Caco-2 (cell line): ENCODE data around the gene TCF20. TPM values are rescaled to one million over a fixed set of nuclear protein-coding genes. Genes with fewer than 3 reads are reported as not detected.

ENCODE experiments used
- BruUV-seq: library from RNA; stranded (reverse); fragments of 400-500 nt; replicated peaks from 2 replicates; lab custom pipeline; 2021; lab: Mats Ljungman, UMichigan
- CTCF ChIA-PET: fragments of 300-600 bp; sonication (Branson Sonifier 250); formaldehyde crosslinking; loops from one replicate; lab custom pipeline; 2022; ENCODE audit warnings: antibody characterized with exemption; lab: Charles Lee
- POLR2A ChIA-PET: fragments of 300-600 bp; sonication (Branson Sonifier 250); formaldehyde crosslinking; loops from one replicate; lab custom pipeline; 2022; ENCODE audit warnings: antibody characterized with exemption; lab: Charles Lee
- DNase-seq, 2 experiments: peaks; one replicate each; pipeline versions ENCODE4 v3.0.0 to v3.0.0-alpha.2; 2020 to 2022
- H3K27me3 ChIP-seq: replicated peaks from 2 replicates; pipeline ENCODE4 v1.6.0; 2011; ENCODE audit warnings: low read length; ENCODE audit not compliant: control insufficient read depth, insufficient read depth
- H3K36me3 ChIP-seq: 2 replicates; pipeline ENCODE4 v1.5.1; 2011; ENCODE audit warnings: low read length; ENCODE audit not compliant: control insufficient read depth, insufficient read depth
- H3K4me1 ChIP-seq: fragments of 250-450 bp; sonication (Bioruptor Pico); 2 replicates; pipeline ENCODE4 v1.5.1; 2020; ENCODE audit warnings: mild to moderate bottlenecking
- H3K4me3 ChIP-seq: 2 replicates; pipeline ENCODE4 v1.5.1; 2011; ENCODE audit warnings: low read depth, mild to moderate bottlenecking, control low read depth, low read length
- H3K9me3 ChIP-seq: fragments of 250-450 bp; sonication (Bioruptor Pico); 2 replicates; pipeline ENCODE4 v1.5.1; 2020; ENCODE audit warnings: mild to moderate bottlenecking, moderate library complexity
- H3K27ac Mint-ChIP-seq: one replicate; pipeline ENCODE4 v1.8.0; 2022; ENCODE audit warnings: mixed read lengths; ENCODE audit not compliant: unreplicated experiment
- H3K27me3 Mint-ChIP-seq: one replicate; pipeline ENCODE4 v1.8.0; 2022; ENCODE audit warnings: mixed read lengths; ENCODE audit not compliant: insufficient read depth, unreplicated experiment
- H3K36me3 Mint-ChIP-seq: one replicate; pipeline ENCODE4 v1.8.0; 2022; ENCODE audit warnings: mild to moderate bottlenecking, mixed read lengths; ENCODE audit not compliant: insufficient read depth, unreplicated experiment
- H3K4me1 Mint-ChIP-seq: one replicate; pipeline ENCODE4 v1.8.0; 2022; ENCODE audit warnings: low read depth, mixed read lengths; ENCODE audit not compliant: unreplicated experiment
- H3K4me3 Mint-ChIP-seq: one replicate; pipeline ENCODE4 v1.8.0; 2022; ENCODE audit warnings: mild to moderate bottlenecking, moderate library complexity, mixed read lengths; ENCODE audit not compliant: unreplicated experiment
- H3K9me3 Mint-ChIP-seq: one replicate; pipeline ENCODE4 v1.8.0; 2022; ENCODE audit warnings: mixed read lengths; ENCODE audit not compliant: unreplicated experiment
- intact Hi-C: fragments of 100-400 bp; cut with micrococcal nuclease; formaldehyde crosslinking; loops from one replicate; pipeline ENCODE4 v1.10.0; 2022; ENCODE audit not compliant: unreplicated experiment
- total RNA-seq: library from RNA; stranded (reverse); gene quantifications from 2 replicates; pipeline ENCODE4 v1.2.3, GENCODE V29; 2022
- TF ChIP-seq, protein P1 (sequence below), 2 experiments: fragments of 200-600 bp in 1 of 2; IDR thresholded peaks; 1 replicate in 1 of 2; 2 replicates in 1 of 2; pipeline versions ENCODE4 v1.5.1 to v1.8.0; 2011 to 2022; ENCODE audit warnings: antibody characterized with exemption in 1 of 2, control low read depth in 1 of 2, inconsistent platforms in 1 of 2, low read depth in 1 of 2, low read length in 1 of 2, mild to moderate bottlenecking in 1 of 2, moderate library complexity in 1 of 2; ENCODE audit not compliant: insufficient read depth in 1 of 2, severe bottlenecking in 1 of 2, unreplicated experiment in 1 of 2

Gene TCF20
- total RNA-seq, 1 experiment from 2014 or later, result 82.7 TPM

DNA sequence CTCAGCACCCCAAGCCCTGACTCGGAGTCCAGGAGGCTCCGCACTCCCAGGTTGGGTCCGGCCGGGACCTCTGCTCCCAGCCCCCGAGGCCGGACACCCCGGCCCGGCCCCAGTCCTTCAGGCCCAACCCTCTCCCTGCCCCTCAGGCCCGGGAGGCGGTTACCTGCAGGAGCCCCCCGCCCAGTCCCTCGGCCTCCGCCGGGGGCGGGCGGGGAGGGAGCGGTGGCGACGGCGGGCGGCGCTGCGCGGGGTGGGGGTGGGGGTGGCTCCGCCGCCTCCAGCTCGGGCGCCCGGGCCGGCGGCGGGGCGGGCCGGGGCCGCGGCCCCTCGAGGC lies 310 bp downstream of the TCF20 start:
- Mint-ChIP-seq H3K27ac (peak overlapping the region; percentile 79), H3K36me3 (peaks cover 48% of the 10 kb centered on the region), H3K4me3 (peak overlapping the region; percentile 95), H3K9me3 (no peaks in the 10 kb centered on the region), H3K4me1 (peaks cover 13% of the 10 kb centered on the region), H3K27me3 (no peaks in the 10 kb centered on the region)
- peak; percentile 76 to 82 for DNase-seq
- Histone ChIP-seq H3K9me3 (no peaks in the 10 kb centered on the region), H3K4me3 (peak overlapping the region; percentile 97), H3K36me3 (no peaks in the 10 kb centered on the region), H3K27me3 (no peaks in the 10 kb centered on the region), H3K4me1 (peaks cover 16% of the 10 kb centered on the region)
- intact Hi-C loops, result no loop called here
- BruUV-seq, result no TSS peak
- CTCF ChIA-PET, result no interaction called here
- TF ChIP-seq, protein P1, sequence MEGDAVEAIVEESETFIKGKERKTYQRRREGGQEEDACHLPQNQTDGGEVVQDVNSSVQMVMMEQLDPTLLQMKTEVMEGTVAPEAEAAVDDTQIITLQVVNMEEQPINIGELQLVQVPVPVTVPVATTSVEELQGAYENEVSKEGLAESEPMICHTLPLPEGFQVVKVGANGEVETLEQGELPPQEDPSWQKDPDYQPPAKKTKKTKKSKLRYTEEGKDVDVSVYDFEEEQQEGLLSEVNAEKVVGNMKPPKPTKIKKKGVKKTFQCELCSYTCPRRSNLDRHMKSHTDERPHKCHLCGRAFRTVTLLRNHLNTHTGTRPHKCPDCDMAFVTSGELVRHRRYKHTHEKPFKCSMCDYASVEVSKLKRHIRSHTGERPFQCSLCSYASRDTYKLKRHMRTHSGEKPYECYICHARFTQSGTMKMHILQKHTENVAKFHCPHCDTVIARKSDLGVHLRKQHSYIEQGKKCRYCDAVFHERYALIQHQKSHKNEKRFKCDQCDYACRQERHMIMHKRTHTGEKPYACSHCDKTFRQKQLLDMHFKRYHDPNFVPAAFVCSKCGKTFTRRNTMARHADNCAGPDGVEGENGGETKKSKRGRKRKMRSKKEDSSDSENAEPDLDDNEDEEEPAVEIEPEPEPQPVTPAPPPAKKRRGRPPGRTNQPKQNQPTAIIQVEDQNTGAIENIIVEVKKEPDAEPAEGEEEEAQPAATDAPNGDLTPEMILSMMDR (IDR thresholded peaks at IDR 0.05; ENCODE audit: insufficient read depth in 1 of 2, low read depth in 1 of 2, low read length in 1 of 2, severe bottlenecking in 1 of 2, unreplicated experiment in 1 of 2), result no peak
- POLR2A ChIA-PET, result interaction anchor here (0.5 to 1.1 kb wide), 2 partner anchors 42 to 99 kb away, joined by 4 read pairs; no protein-coding TSS in a partner anchor

DNA sequence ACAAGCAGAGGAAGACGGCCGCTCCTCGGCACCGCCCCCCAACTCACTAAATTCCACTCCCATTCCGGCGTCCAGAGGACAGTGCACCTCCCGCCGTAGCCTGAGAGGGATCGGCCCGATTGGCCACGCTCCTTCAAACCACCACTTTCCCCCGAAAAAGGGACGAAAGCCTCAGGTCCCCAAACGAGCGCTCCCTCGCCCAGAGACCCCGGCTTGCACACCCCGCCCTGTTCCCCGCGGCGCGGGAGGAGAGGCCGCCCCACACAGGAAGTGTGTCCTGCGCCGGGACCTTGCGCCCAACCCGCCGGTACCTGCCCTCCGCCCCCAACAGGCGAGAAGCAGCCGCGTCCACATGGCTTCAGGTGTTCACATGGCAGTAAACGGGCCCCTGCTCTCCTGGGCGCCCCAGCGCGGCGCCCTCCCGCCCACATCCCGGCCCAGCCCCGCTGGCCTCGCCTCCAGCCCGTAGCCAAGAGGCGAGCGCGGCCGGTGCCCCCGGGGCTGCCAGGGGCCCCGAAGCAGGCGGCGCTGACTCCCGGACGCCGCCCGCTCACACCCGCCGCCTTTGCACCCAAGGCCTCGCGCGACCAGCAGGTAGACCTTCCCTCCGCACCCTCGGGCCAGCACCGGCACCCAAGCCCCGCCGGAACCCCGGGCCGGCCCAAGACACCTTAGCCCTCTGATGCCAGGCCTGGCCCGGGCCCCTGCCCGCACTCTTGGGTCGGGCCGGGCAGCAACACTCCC lies 849 bp downstream of the TCF20 start:
- Mint-ChIP-seq H3K27ac (peak overlapping the region; percentile 79), H3K4me3 (peak overlapping the region; percentile 95), H3K9me3 (no peaks in the 10 kb centered on the region), H3K4me1 (peaks cover 16% of the 10 kb centered on the region), H3K36me3 (peaks cover 53% of the 10 kb centered on the region), H3K27me3 (no peaks in the 10 kb centered on the region)
- Histone ChIP-seq H3K27me3 (no peaks in the 10 kb centered on the region), H3K36me3 (no peaks in the 10 kb centered on the region), H3K4me1 (peaks cover 16% of the 10 kb centered on the region), H3K9me3 (no peaks in the 10 kb centered on the region), H3K4me3 (peak overlapping the region; percentile 97)
- intact Hi-C loops, result loop anchor here (1.0 to 10.0 kb wide), 2 partner anchors 100 to 175 kb away; partner anchors contain the start of gene NDUFA6
- no TSS peak for BruUV-seq
- POLR2A ChIA-PET, result no interaction called here
- CTCF ChIA-PET, result interaction anchor here (0.6 to 1.2 kb wide), 2 partner anchors 79 to 100 kb away, joined by 4 to 5 read pairs; no protein-coding TSS in a partner anchor
- TF ChIP-seq, protein P1 (IDR thresholded peaks at IDR 0.05; ENCODE audit: insufficient read depth in 1 of 2, low read depth in 1 of 2, low read length in 1 of 2, severe bottlenecking in 1 of 2, unreplicated experiment in 1 of 2), result peak in 1 of 2 experiments; percentile 39
- DNase-seq, result peak; percentile 87 to 88

DNA sequence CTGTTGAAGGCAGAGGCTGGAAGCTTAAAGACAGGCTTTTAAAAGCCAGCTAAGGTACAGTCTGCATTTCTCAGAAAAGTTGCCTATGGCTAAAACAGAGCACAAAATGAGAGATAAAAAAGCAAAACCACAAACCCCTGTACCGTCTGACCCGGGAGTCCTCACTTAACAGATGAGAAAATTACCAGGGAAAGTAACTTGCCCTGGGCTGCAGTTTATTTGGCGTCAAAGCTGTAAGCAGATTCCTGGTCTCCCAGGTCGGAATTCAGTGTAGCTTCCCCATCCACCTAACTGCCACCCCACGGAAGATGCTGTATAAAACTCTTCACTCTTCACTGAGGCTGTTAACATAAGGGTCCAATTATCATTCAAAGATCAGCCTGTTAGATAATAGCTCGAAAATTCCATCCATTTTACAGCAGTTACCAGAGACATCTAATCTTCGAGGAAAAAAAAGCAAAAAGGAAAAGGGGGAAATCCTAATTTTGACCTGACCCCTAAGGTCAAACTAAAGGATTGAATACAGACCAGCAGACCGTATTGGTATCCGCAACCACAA lies 1.5 kb downstream of the TCF20 start:
- Histone ChIP-seq H3K9me3 (no peaks in the 10 kb centered on the region), H3K4me1 (peaks cover 16% of the 10 kb centered on the region), H3K36me3 (no peaks in the 10 kb centered on the region), H3K4me3 (peak overlapping the region; percentile 97), H3K27me3 (no peaks in the 10 kb centered on the region)
- intact Hi-C loops, result loop anchor here (1.0 to 10.0 kb wide), 2 partner anchors 100 to 174 kb away; partner anchors contain the start of gene NDUFA6
- DNase-seq, result no peak
- Mint-ChIP-seq H3K4me3 (peak overlapping the region; percentile 95), H3K27ac (peak overlapping the region; percentile 79), H3K4me1 (peaks cover 16% of the 10 kb centered on the region), H3K9me3 (no peaks in the 10 kb centered on the region), H3K27me3 (no peaks in the 10 kb centered on the region), H3K36me3 (peaks cover 54% of the 10 kb centered on the region)
- ChIA-PET CTCF (interaction anchor here (0.6 to 1.2 kb wide), 2 partner anchors 80 to 100 kb away, joined by 4 to 5 read pairs; no protein-coding TSS in a partner anchor), POLR2A (no interaction called here)
- TSS peak; percentile 36 for BruUV-seq
- TF ChIP-seq, protein P1 (IDR thresholded peaks at IDR 0.05; ENCODE audit: insufficient read depth in 1 of 2, low read depth in 1 of 2, low read length in 1 of 2, severe bottlenecking in 1 of 2, unreplicated experiment in 1 of 2), result no peak
